Transverse colon (tissue), 4 donors: Measurements from ENCODE around the gene BRF1. TPM values are rescaled to one million over a fixed set of nuclear protein-coding genes. Genes with fewer than 3 reads are reported as not detected.

Experiments
- DNase-seq: peaks from one replicate; pipeline ENCODE4 v3.0.0-alpha.2; 2019
- H3K27ac ChIP-seq, 4 donors: fragments of 200-600 bp; sonication (generic); 2 replicates each; pipeline ENCODE4 v1.5.1; 2016 to 2018; ENCODE audit warnings: inconsistent platforms in 4 of 4
- H3K27me3 ChIP-seq: fragments of 200-600 bp; sonication (generic); 2 replicates; pipeline ENCODE4 v1.5.1; 2017; ENCODE audit warnings: inconsistent platforms
- H3K36me3 ChIP-seq, 4 donors: fragments of 200-600 bp; sonication (generic); 2 replicates each; pipeline ENCODE4 v1.5.1; 2017 to 2019; ENCODE audit warnings: inconsistent platforms in 4 of 4
- H3K4me1 ChIP-seq, 4 donors: fragments of 200-600 bp; sonication (generic); 2 replicates each; pipeline ENCODE4 v1.5.1; 2017 to 2020; ENCODE audit warnings: inconsistent platforms in 4 of 4
- H3K4me3 ChIP-seq, 4 donors: fragments of 200-600 bp; sonication (generic); 1 replicate in 1 of 4; 2 replicates in 3 of 4; pipeline versions ENCODE4 v1.5.1 to v1.6.1; 2017 to 2019; ENCODE audit warnings: inconsistent platforms in 4 of 4
- H3K9me3 ChIP-seq, 2 donors: fragments of 200-600 bp; sonication (generic); 2 replicates each; pipeline ENCODE4 v1.5.1; 2017 to 2019; ENCODE audit warnings: inconsistent platforms in 2 of 2
- EP300 ChIP-seq: sonication (generic); formaldehyde crosslinking; IDR thresholded peaks from one replicate; pipeline ENCODE4 v1.6.1; 2017; ENCODE audit warnings: antibody characterized with exemption, low read depth
- POLR2A ChIP-seq: fragments of 450-650 bp; IDR thresholded peaks from one replicate; pipeline ENCODE4 v1.6.1; 2016; ENCODE audit warnings: antibody characterized with exemption, mild to moderate bottlenecking, moderate library complexity
- POLR2AphosphoS5 ChIP-seq, 3 donors: sonication (generic); formaldehyde crosslinking; IDR thresholded peaks; one replicate each; pipeline ENCODE4 v1.6.1; 2016; ENCODE audit warnings: antibody characterized with exemption in 3 of 3
- WGBS, 2 donors: methylation state at CpG; one replicate each; pipeline ENCODE4 v1.1.5; 2018; ENCODE audit warnings: low coverage in 1 of 2; 5-methylcytosine and 5-hydroxymethylcytosine counted together
- in situ Hi-C, 4 donors: fragments of 200-750 bp; cut with MboI; loops; one replicate each; pipeline versions ENCODE4 v1.15.0 to v1.15.1; 2017; ENCODE audit warnings: low sequenced_read_pairs in 3 of 4, low pct_ligation_motif_present in 1 of 4, low pct_unique_long_range_greater_than_20kb in 1 of 4
- intact Hi-C: fragments of 100-400 bp; cut with DNase I; formaldehyde crosslinking; loops from one replicate; pipeline ENCODE4 v1.15.1; 2023; ENCODE audit warnings: low total_unique reads
- total RNA-seq, 4 donors: library from RNA; depleted of rRNA; stranded (reverse); fragments of >200 nt; gene quantifications; one replicate each; pipeline ENCODE4 v1.1.0, GENCODE V29; 2016
- TF ChIP-seq, protein P1 (sequence below), 5 experiments: fragments of 200-600 bp in 3 of 5; fragments of 450-650 bp in 2 of 5; sonication (generic) in 3 of 5; IDR thresholded peaks; 1 replicate in 2 of 5; 2 replicates in 3 of 5; pipeline ENCODE4 v1.5.1; 2016 to 2017; ENCODE audit warnings: antibody characterized with exemption in 5 of 5, inconsistent platforms in 3 of 5, mild to moderate bottlenecking in 2 of 5, moderate library complexity in 1 of 5

Gene BRF1
- total RNA-seq, 4 donors from 2014 or later: 36.2 to 93.9 (median 62.6) TPM

DNA sequence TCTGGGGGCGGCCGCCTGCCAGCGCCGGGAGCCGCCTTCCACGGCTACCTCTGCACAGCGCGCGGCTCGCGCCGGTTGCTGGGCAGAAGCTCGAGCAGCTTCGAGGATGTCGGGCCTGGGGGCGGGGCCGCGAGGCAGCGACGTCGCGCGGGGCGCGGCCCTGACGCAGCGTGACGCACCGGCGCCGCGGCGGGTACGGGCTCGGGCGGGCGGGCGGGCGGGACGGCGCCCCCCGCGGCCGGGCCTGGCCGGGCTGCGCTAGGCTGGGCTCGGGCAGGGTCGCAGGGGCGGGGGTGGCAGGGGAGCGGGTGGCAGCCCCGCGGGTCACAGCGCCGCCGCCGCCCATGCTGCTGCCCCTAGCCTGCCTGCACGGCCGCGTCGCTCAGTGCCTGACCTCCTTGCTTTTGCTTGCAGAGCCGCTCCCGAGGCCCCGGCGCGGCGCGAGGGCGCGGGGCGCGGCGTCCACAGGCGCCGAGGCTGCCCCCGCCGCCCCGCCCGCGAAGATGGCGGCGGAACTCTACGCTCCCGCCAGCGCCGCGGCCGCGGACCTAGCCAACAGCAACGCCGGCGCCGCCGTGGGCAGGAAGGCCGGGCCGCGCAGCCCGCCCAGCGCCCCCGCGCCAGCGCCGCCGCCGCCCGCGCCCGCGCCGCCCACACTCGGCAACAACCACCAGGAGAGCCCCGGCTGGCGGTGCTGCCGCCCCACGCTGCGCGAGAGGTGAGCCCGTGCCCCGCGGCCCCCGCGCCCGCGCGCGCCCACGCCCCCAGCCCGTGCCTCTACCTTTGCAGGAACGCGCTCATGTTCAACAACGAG lies 52.2 kb downstream of the BRF1 start, which contains the start of gene BTBD6:
Gene BTBD6, plus strand, starts transcription at position 166 of the 814 bp plus-strand sequence. Its CDS starts 179 bp downstream, at position 345.
- intact Hi-C loops: no loop called here
- DNase-seq: peak; percentile 92
- TF ChIP-seq, protein P1, sequence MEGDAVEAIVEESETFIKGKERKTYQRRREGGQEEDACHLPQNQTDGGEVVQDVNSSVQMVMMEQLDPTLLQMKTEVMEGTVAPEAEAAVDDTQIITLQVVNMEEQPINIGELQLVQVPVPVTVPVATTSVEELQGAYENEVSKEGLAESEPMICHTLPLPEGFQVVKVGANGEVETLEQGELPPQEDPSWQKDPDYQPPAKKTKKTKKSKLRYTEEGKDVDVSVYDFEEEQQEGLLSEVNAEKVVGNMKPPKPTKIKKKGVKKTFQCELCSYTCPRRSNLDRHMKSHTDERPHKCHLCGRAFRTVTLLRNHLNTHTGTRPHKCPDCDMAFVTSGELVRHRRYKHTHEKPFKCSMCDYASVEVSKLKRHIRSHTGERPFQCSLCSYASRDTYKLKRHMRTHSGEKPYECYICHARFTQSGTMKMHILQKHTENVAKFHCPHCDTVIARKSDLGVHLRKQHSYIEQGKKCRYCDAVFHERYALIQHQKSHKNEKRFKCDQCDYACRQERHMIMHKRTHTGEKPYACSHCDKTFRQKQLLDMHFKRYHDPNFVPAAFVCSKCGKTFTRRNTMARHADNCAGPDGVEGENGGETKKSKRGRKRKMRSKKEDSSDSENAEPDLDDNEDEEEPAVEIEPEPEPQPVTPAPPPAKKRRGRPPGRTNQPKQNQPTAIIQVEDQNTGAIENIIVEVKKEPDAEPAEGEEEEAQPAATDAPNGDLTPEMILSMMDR (IDR thresholded peaks at IDR 0.05): no peak
- peak; percentile 53 for TF ChIP-seq POLR2A
- TF ChIP-seq POLR2AphosphoS5 (IDR thresholded peaks at IDR 0.05): peak; percentile 54 to 77 (median 77)
- no peak for TF ChIP-seq EP300
- in situ Hi-C loops: no loop called here
- H3K27ac ChIP-seq: peak within 1 kb of the TSS; percentile 90 to 96 (median 94)
- H3K36me3 ChIP-seq: no peaks in the 10 kb centered on the region
- H3K4me1 ChIP-seq: peaks cover 11 to 24% (median 17%) of the 10 kb centered on the region in 4 donors
- no peaks in the 10 kb centered on the region for H3K27me3 ChIP-seq
- 1% methylated on average over 75 of the region's 130 CpGs; no CpG with 5 or more reads in 1 of the 2 donors for WGBS, 2 donors
- no peaks in the 10 kb centered on the region for H3K9me3 ChIP-seq
- peak within 1 kb of the TSS; percentile 50 to 74 (median 67) for H3K4me3 ChIP-seq

DNA sequence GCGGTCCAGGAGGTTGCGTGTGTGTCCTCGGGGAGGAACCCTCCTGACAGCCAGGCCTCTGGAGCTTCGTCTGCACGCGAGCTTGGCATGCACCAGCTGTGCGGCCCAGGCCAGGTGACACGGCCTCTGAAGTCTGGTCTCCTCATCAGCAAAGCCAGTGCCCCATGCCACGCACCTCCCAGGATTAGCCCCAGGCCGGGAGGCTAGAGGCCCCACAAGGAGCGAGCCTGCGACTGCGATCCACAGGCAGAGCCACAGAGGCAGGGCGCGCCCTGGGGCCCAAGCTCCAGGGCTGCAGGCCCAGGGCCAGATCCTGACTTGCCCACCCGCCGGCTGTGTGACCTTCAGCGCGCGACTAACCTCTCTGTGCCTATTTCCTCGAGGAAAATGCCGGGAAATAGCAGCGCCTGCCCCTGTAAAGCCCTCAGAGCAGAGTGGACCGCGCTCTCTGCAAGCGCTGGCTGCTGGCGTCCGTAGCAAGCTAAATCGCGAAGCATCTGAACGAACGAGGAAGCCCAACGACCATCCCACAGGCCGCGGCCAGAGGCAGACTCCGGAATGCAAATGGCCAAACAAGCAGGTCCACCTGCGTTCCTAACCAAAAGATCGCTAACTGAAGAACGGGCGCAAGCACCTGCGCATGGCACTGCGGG lies 53.0 kb downstream of the BRF1 start:
- TF ChIP-seq EP300 (no peak), POLR2AphosphoS5 (IDR thresholded peaks at IDR 0.05) (no peak), POLR2A (no peak)
- TF ChIP-seq, protein P1 (IDR thresholded peaks at IDR 0.05): no peak
- Histone ChIP-seq H3K27me3 (no peaks in the 10 kb centered on the region), H3K9me3 (no peaks in the 10 kb centered on the region), H3K4me3 (peak overlapping the region; percentile 46 to 74 (median 67)), H3K4me1 (peaks cover 11 to 24% (median 17%) of the 10 kb centered on the region in 4 donors), H3K36me3 (no peaks in the 10 kb centered on the region), H3K27ac (peak overlapping the region; percentile 90 to 96 (median 94))
- in situ Hi-C loops: no loop called here
- WGBS, 2 donors: 42% methylated on average over 34 of the region's 42 CpGs; no CpG with 5 or more reads in 1 of the 2 donors
- peak; percentile 15 for DNase-seq
- intact Hi-C loops: no loop called here

DNA sequence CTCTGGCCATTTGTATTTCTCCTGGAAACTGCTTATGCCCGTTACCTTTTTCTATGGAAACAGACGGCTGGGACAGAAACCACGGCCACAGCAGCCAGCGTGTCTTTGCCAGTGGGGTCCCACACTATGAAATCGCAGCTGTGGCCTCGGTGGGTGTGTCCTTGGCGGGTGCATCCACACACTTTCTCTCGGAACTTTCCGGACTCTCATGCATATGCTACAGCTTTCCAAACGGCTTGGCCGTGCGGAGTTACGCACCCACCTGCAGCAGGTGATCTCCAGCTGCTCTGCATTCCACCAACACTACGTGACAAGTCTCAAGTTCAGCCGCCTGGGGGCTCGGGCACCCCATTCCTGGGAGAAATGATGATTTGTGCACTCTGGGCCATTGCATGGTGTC lies 53.8 kb downstream of the BRF1 start:
- H3K27me3 ChIP-seq: no peaks in the 10 kb centered on the region
- no peaks in the 10 kb centered on the region for H3K36me3 ChIP-seq
- DNase-seq: no peak
- H3K4me3 ChIP-seq: no peak overlapping the region
- TF ChIP-seq, protein P1 (IDR thresholded peaks at IDR 0.05): no peak
- TF ChIP-seq EP300: no peak
- no peak for TF ChIP-seq POLR2AphosphoS5 (IDR thresholded peaks at IDR 0.05)
- TF ChIP-seq POLR2A: no peak
- peaks cover 11 to 24% (median 17%) of the 10 kb centered on the region in 4 donors for H3K4me1 ChIP-seq
- no peak overlapping the region for H3K27ac ChIP-seq
- WGBS, 2 donors: 94 to 97% methylated on average over 16 of the region's 16 CpGs
- no peaks in the 10 kb centered on the region for H3K9me3 ChIP-seq
- intact Hi-C loops (no loop called here), in situ Hi-C loops (no loop called here)

DNA sequence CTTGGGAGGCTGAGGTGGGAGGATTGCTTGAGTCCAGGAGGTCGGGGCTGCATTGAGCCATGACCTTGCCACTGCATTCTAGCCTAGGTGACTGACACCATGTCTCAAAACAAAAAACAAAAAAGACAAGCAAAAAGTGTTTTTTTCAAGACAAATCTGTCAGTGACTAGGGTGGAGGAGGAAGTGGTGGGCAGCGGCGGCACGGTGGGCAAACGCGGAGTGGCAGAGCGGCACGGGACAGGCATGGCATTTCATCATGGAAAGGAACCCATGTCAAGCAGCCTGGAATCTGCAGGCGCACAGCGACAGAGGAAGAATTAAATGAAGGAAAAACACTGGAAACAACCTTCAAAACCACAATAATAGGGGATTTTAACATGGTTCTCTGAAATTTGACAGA lies 56.5 kb downstream of the BRF1 start:
- no peaks in the 10 kb centered on the region for H3K27me3 ChIP-seq
- TF ChIP-seq, protein P1 (IDR thresholded peaks at IDR 0.05): no peak
- no peaks in the 10 kb centered on the region for H3K9me3 ChIP-seq
- H3K4me1 ChIP-seq: peaks cover 5 to 15% (median 11%) of the 10 kb centered on the region in 4 donors
- in situ Hi-C loops: no loop called here
- H3K4me3 ChIP-seq: no peak overlapping the region
- no peak overlapping the region for H3K27ac ChIP-seq
- no peaks in the 10 kb centered on the region for H3K36me3 ChIP-seq
- 79 to 88% methylated on average over 10 of the region's 10 CpGs for WGBS, 2 donors
- intact Hi-C loops: no loop called here
- DNase-seq: no peak
